Gastrocnemius medialis (tissue), 4 donors: Measurements from ENCODE around the gene SIK3.

Source experiments
- POLR2A ChIP-seq, 2 donors: fragments of 450-650 bp; IDR thresholded peaks; one replicate each; pipeline ENCODE4 v1.6.1; 2017; ENCODE audit warnings: antibody characterized with exemption in 2 of 2, mild to moderate bottlenecking in 2 of 2, moderate library complexity in 2 of 2
- TF ChIP-seq, protein P1 (sequence below), 5 experiments: fragments of 450-650 bp in 3 of 5; fragments of 200-600 bp in 2 of 5; sonication (generic) in 2 of 5; IDR thresholded peaks in 4 of 5; conservative IDR thresholded peaks in 1 of 5; 1 replicate in 4 of 5; 2 replicates in 1 of 5; pipeline ENCODE4 v1.5.1; 2016 to 2019; ENCODE audit warnings: antibody characterized with exemption in 5 of 5, mild to moderate bottlenecking in 3 of 5, moderate library complexity in 3 of 5

- TF ChIP-seq, protein P1, sequence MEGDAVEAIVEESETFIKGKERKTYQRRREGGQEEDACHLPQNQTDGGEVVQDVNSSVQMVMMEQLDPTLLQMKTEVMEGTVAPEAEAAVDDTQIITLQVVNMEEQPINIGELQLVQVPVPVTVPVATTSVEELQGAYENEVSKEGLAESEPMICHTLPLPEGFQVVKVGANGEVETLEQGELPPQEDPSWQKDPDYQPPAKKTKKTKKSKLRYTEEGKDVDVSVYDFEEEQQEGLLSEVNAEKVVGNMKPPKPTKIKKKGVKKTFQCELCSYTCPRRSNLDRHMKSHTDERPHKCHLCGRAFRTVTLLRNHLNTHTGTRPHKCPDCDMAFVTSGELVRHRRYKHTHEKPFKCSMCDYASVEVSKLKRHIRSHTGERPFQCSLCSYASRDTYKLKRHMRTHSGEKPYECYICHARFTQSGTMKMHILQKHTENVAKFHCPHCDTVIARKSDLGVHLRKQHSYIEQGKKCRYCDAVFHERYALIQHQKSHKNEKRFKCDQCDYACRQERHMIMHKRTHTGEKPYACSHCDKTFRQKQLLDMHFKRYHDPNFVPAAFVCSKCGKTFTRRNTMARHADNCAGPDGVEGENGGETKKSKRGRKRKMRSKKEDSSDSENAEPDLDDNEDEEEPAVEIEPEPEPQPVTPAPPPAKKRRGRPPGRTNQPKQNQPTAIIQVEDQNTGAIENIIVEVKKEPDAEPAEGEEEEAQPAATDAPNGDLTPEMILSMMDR (IDR thresholded peaks at IDR 0.05 in 4 of 5, conservative IDR thresholded peaks at IDR 0.05 in 1 of 5), result no peak
- TF ChIP-seq POLR2A (IDR thresholded peaks at IDR 0.05), result no peak
These were observed 182.2 kb downstream of the SIK3 start for GRCh38 chr11:116916052-116916451.
